ENCODE measurements around the gene KCNJ11. TPM values are rescaled to one million over a fixed set of nuclear protein-coding genes. Genes with fewer than 3 reads are reported as not detected.

The KCNJ11 gene
- total RNA-seq, 1 experiment from 2014 or later: 7.5 TPM

- peak; percentile 52 for TF ChIP-seq JUND (IDR thresholded peaks at IDR 0.05)
- no peak for TF ChIP-seq ELF1 (IDR thresholded peaks at IDR 0.05; ENCODE audit: borderline replicate concordance, low read depth)
- no peak for TF ChIP-seq SIN3A (IDR thresholded peaks at IDR 0.05; ENCODE audit: low read depth)
- peak; percentile 75 for TF ChIP-seq FOSL1 (IDR thresholded peaks at IDR 0.05; ENCODE audit: low read depth)
- TF ChIP-seq ZNF274 (IDR thresholded peaks at IDR 0.05; ENCODE audit: low read depth, low read length): no peak
- 0 out of 2 replicates have a peak, but pooled peaks have one; percentile 21 for TF ChIP-seq SP1 (IDR thresholded peaks at IDR 0.05; ENCODE audit: low read depth)
These were observed 44.6 kb downstream of the KCNJ11 start (continued) for GRCh38 chr11:17343907-17344306.

GRCh38 chr11:17343257-17343656 is 45.2 kb downstream of the KCNJ11 start:
- Histone ChIP-seq H3K9ac (ENCODE audit: low read length) (no peak overlapping the region), H3K4me1 (ENCODE audit: control insufficient read depth in 1 of 2, insufficient read depth in 2 of 2, low read length in 2 of 2) (peaks cover 3 to 12% of the 10 kb centered on the region in 2 experiments; a peak in 3 of 4 replicates), H3K9me2 (ENCODE audit: insufficient read depth) (0 out of 2 replicates have a peak, but pooled peaks cover 3% of the 10 kb centered on the region), H3K27me3 (ENCODE audit: insufficient read depth, low read length) (no peaks in the 10 kb centered on the region), H3K4me3 (replicated peaks in 1 of 2; ENCODE audit: low read depth in 1 of 2, low read length in 2 of 2) (no peak overlapping the region), H4K20me1 (ENCODE audit: insufficient read depth) (no peaks in the 10 kb centered on the region), H3K79me2 (ENCODE audit: insufficient read depth, low read length) (no peaks in the 10 kb centered on the region), H3K9me3 (ENCODE audit: control insufficient read depth in 1 of 2, insufficient read depth in 1 of 2, low read depth in 1 of 2, low read length in 2 of 2) (no peaks in the 10 kb centered on the region), H3K36me3 (ENCODE audit: control insufficient read depth in 1 of 2, insufficient read depth in 2 of 2, low read length in 2 of 2) (no peaks in the 10 kb centered on the region), H2AFZ (ENCODE audit: low read depth, low read length, poor library complexity, severe bottlenecking) (no peak overlapping the region), H3K4me2 (ENCODE audit: low read length) (peak overlapping the region; percentile 52), H3K27ac (ENCODE audit: low read depth, low read length) (no peak overlapping the region)
- ATAC-seq: no peak
- ChIA-PET CTCF (no interaction called here), RAD21 (ENCODE audit: low non-redundant PET in 1 of 2, low total read pairs in 2 of 2, uncharacterized antibody in 2 of 2, unreplicated experiment in 2 of 2) (no interaction called here), POLR2A (no interaction called here)
- no TSS peak for BruUV-seq (replicated peaks)
- no peak for DNase-seq (ENCODE audit: low read depth, low spot score)
- no peak for TF ChIP-seq ZNF274 (IDR thresholded peaks at IDR 0.05; ENCODE audit: low read depth, low read length)
- no peak for TF ChIP-seq YY1 (IDR thresholded peaks at IDR 0.05; ENCODE audit: extremely low read depth, insufficient replicate concordance, low read depth, low read length)
- TF ChIP-seq ZFX (IDR thresholded peaks at IDR 0.05): no peak
- TF ChIP-seq EGR1 (IDR thresholded peaks at IDR 0.05; ENCODE audit: low read depth): no peak
- TF ChIP-seq CBX3 (IDR thresholded peaks at IDR 0.05; ENCODE audit: low read depth): no peak
- no peak for TF ChIP-seq SP1 (IDR thresholded peaks at IDR 0.05; ENCODE audit: low read depth)
- no peak for TF ChIP-seq ZBTB33 (IDR thresholded peaks at IDR 0.05; ENCODE audit: extremely low read depth, insufficient replicate concordance, low read length)
- no peak for TF ChIP-seq RAD21 (IDR thresholded peaks at IDR 0.05; ENCODE audit: low read depth)
- TF ChIP-seq EZH2 (IDR thresholded peaks at IDR 0.05): no peak
- intact Hi-C loops (cut with micrococcal nuclease): no loop called here

Other genes starting within 250 kb of the KCNJ11 start
- 51.6 TPM for gene PIK3C2A, start 180.7 kb downstream of the KCNJ11 start, total RNA-seq (2021; ENCODE audit: unreplicated experiment)
- gene NUCB2, start 111.9 kb downstream of the KCNJ11 start, total RNA-seq (2021; ENCODE audit: unreplicated experiment): 40.6 TPM
- gene NCR3LG1, start 36.9 kb downstream of the KCNJ11 start, total RNA-seq (2021; ENCODE audit: unreplicated experiment): 1.5 TPM
- 0.39 TPM for gene ABCC8, start 88.2 kb upstream of the KCNJ11 start, total RNA-seq (2021; ENCODE audit: unreplicated experiment)
- gene USH1C, start 155.8 kb upstream of the KCNJ11 start, total RNA-seq (2021; ENCODE audit: unreplicated experiment): 13.4 TPM
- gene OTOG, start 158.6 kb upstream of the KCNJ11 start, total RNA-seq (2021; ENCODE audit: unreplicated experiment): 0.07 TPM

Data from HCT116 (cell line).